Measurements from ENCODE around the gene RBM8A. TPM values are rescaled to one million over a fixed set of nuclear protein-coding genes. Genes with fewer than 3 reads are reported as not detected.

Gene RBM8A
- polyA plus RNA-seq, 3 donors, result 91.5 to 171 (median 115) TPM

DNA sequence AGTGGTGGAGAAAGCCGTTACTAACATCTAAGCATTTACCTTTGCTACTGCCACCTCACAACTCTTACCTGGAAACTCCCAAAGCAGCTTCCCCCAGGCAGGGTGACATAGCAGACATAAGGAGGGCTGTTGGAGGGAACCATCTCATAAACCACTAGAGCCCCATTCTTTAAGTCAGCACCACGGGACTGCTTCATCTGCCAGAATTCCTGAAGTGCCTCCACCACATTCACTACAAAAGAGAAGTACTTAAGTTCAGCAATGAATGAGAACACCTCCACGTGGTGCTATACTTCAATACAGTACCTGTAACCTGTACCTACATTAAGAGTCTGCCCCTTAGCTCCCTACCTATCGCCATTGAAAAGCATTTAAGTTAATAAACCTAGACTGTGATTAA, 20.3 kb upstream of the RBM8A start:
- H3K4me3 Mint-ChIP-seq, result no peak overlapping the region
- Histone ChIP-seq H3K4me1 (ENCODE audit: control insufficient read depth in 1 of 2, insufficient read depth in 2 of 2, low read length in 2 of 2) (no peaks in the 10 kb centered on the region), H3K27me3 (ENCODE audit: control insufficient read depth in 2 of 2, insufficient read depth in 2 of 2, low read length in 2 of 2) (no peaks in the 10 kb centered on the region), H3K79me2 (ENCODE audit: insufficient read depth, low read length) (no peaks in the 10 kb centered on the region), H2AFZ (ENCODE audit: insufficient read depth, low read depth, low read length, poor library complexity, severe bottlenecking) (no peak overlapping the region), H4K20me1 (ENCODE audit: insufficient read depth, low read length) (no peaks in the 10 kb centered on the region), H3K9me3 (replicated peaks in 1 of 2; ENCODE audit: control insufficient read depth in 1 of 2, insufficient read depth in 1 of 2, low read length in 2 of 2) (no peaks in the 10 kb centered on the region), H3K36me3 (replicated peaks in 1 of 2; ENCODE audit: control insufficient read depth in 1 of 2, insufficient read depth in 2 of 2, low read length in 2 of 2) (peaks cover 3 to 48% of the 10 kb centered on the region in 2 donors), H3K4me3 (replicated peaks in 1 of 3; ENCODE audit: low read depth in 2 of 3, low read length in 3 of 3) (no peak overlapping the region), H3K27ac (ENCODE audit: low read depth in 1 of 2, low read length in 2 of 2) (no peak overlapping the region), H3K9ac (ENCODE audit: insufficient read depth, low read length, poor library complexity, severe bottlenecking) (no peak overlapping the region), H3K4me2 (replicated peaks; ENCODE audit: extremely low read depth, low read length, poor library complexity, severe bottlenecking) (no peak overlapping the region)
- 90% methylated on average over 2 of the region's 4 CpGs for WGBS (ENCODE audit: insufficient coverage)
- no peak overlapping the region for H3K27ac Mint-ChIP-seq
- H3K9me3 Mint-ChIP-seq, result peaks cover 0 to 2% (median 0%) of the 10 kb centered on the region in 7 donors
- TF ChIP-seq, protein P1, sequence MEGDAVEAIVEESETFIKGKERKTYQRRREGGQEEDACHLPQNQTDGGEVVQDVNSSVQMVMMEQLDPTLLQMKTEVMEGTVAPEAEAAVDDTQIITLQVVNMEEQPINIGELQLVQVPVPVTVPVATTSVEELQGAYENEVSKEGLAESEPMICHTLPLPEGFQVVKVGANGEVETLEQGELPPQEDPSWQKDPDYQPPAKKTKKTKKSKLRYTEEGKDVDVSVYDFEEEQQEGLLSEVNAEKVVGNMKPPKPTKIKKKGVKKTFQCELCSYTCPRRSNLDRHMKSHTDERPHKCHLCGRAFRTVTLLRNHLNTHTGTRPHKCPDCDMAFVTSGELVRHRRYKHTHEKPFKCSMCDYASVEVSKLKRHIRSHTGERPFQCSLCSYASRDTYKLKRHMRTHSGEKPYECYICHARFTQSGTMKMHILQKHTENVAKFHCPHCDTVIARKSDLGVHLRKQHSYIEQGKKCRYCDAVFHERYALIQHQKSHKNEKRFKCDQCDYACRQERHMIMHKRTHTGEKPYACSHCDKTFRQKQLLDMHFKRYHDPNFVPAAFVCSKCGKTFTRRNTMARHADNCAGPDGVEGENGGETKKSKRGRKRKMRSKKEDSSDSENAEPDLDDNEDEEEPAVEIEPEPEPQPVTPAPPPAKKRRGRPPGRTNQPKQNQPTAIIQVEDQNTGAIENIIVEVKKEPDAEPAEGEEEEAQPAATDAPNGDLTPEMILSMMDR (IDR thresholded peaks at IDR 0.05), result no peak
- H3K27me3 Mint-ChIP-seq (ENCODE audit: low read depth in 3 of 3), result no peaks in the 10 kb centered on the region
- intact Hi-C loops (cut with micrococcal nuclease), result no loop called here
- H3K36me3 Mint-ChIP-seq, result peaks cover 32 to 50% of the 10 kb centered on the region in 2 donors
- no peak for DNase-seq
- H3K4me1 Mint-ChIP-seq, result peaks cover 2% of the 10 kb centered on the region

DNA sequence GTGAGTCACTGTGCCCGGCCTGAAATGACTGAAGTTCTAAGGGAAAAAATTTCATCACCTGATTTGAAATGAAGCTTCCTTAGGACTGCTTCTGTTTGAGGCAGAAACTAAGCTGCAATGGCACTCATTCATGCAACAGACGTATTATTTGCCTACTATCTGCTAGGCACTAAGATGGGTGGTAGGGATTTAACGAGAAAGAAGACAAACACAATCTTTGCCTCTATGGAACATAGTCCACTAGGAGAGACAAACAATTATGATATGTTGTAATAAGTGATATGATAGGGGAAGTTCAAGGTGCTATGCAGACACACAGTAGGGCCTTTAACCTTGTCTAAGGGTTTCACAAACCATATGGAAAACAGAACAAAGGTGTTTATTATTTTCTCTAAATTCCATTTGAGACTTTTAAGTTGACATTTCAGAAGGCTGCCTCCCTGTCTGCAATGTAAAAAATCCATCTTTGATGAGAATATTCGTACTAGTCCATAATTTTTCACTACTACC, 19.2 kb upstream of the RBM8A start:
- 100% methylated on average over 1 of the region's 4 CpGs for WGBS (ENCODE audit: insufficient coverage)
- H3K27ac Mint-ChIP-seq, result no peak overlapping the region
- no peaks in the 10 kb centered on the region for H3K27me3 ChIP-seq (ENCODE audit: control insufficient read depth in 2 of 2, insufficient read depth in 2 of 2, low read length in 2 of 2)
- no peaks in the 10 kb centered on the region for H3K27me3 Mint-ChIP-seq (ENCODE audit: low read depth in 3 of 3)
- no peaks in the 10 kb centered on the region for H3K79me2 ChIP-seq (ENCODE audit: insufficient read depth, low read length)
- no peak overlapping the region for H3K4me3 ChIP-seq (replicated peaks in 1 of 3; ENCODE audit: low read depth in 2 of 3, low read length in 3 of 3)
- no peak overlapping the region for H3K9ac ChIP-seq (ENCODE audit: insufficient read depth, low read length, poor library complexity, severe bottlenecking)
- H3K4me1 Mint-ChIP-seq, result peaks cover 2% of the 10 kb centered on the region
- H3K4me2 ChIP-seq (replicated peaks; ENCODE audit: extremely low read depth, low read length, poor library complexity, severe bottlenecking), result no peak overlapping the region
- peaks cover 34 to 55% of the 10 kb centered on the region in 2 donors for H3K36me3 Mint-ChIP-seq
- peaks cover 7 to 58% of the 10 kb centered on the region in 2 donors for H3K36me3 ChIP-seq (replicated peaks in 1 of 2; ENCODE audit: control insufficient read depth in 1 of 2, insufficient read depth in 2 of 2, low read length in 2 of 2)
- H3K9me3 Mint-ChIP-seq, result peaks cover 0 to 2% (median 0%) of the 10 kb centered on the region in 7 donors
- H3K4me1 ChIP-seq (ENCODE audit: control insufficient read depth in 1 of 2, insufficient read depth in 2 of 2, low read length in 2 of 2), result no peaks in the 10 kb centered on the region
- intact Hi-C loops (cut with micrococcal nuclease), result no loop called here
- no peaks in the 10 kb centered on the region for H4K20me1 ChIP-seq (ENCODE audit: insufficient read depth, low read length)
- TF ChIP-seq, protein P1 (IDR thresholded peaks at IDR 0.05), result no peak
- H3K4me3 Mint-ChIP-seq, result no peak overlapping the region
- no peak overlapping the region for H2AFZ ChIP-seq (ENCODE audit: insufficient read depth, low read depth, low read length, poor library complexity, severe bottlenecking)
- H3K9me3 ChIP-seq (replicated peaks in 1 of 2; ENCODE audit: control insufficient read depth in 1 of 2, insufficient read depth in 1 of 2, low read length in 2 of 2), result no peaks in the 10 kb centered on the region
- H3K27ac ChIP-seq (ENCODE audit: low read depth in 1 of 2, low read length in 2 of 2), result no peak overlapping the region
- DNase-seq, result no peak
